Measurements from ENCODE around the gene CCDC24. TPM values are rescaled to one million over a fixed set of nuclear protein-coding genes. Genes with fewer than 3 reads are reported as not detected.
A peak's percentile ranks its signal among the peaks of the same experiment; 100 is the strongest.

Gene CCDC24
- total and polyA plus RNA-seq, 9 of the 15 experiments (the other 6 are each of a cell fraction or from before 2014, with no cell fraction given): 0.31 to 4.5 (median 1.5) TPM

- peak; percentile 6; the same call in 1 of the 2 replicates for TF ChIP-seq AFF4 (CRISPR knock-in tag; IDR thresholded peaks at IDR 0.05)
- TF ChIP-seq SLC30A9 (CRISPR knock-in tag; IDR thresholded peaks at IDR 0.05): no peak
- TF ChIP-seq HOXB6 (CRISPR knock-in tag; IDR thresholded peaks at IDR 0.05; ENCODE audit: borderline replicate concordance): no peak
- peak; percentile 67; the same call in 1 of the 2 replicates for TF ChIP-seq KLF16 (IDR thresholded peaks at IDR 0.05)
- no peak for TF ChIP-seq CREB3 (tag; conservative IDR thresholded peaks at IDR 0.05; ENCODE audit: low read depth)
- no peak for TF ChIP-seq DMBX1 (CRISPR knock-in tag; IDR thresholded peaks at IDR 0.05; ENCODE audit: borderline replicate concordance)
- TF ChIP-seq CHCHD3 (CRISPR knock-in tag; IDR thresholded peaks at IDR 0.05): no peak
- no peak for TF ChIP-seq NR0B1 (IDR thresholded peaks at IDR 0.05; ENCODE audit: partially characterized antibody)
- TF ChIP-seq CGGBP1 (CRISPR knock-in tag; IDR thresholded peaks at IDR 0.05): no peak
- no peak for TF ChIP-seq C11orf30 (IDR thresholded peaks at IDR 0.05; ENCODE audit: low read depth)
- TF ChIP-seq ZNF644 (tag; IDR thresholded peaks at IDR 0.05; ENCODE audit: low read depth): no peak
- TF ChIP-seq TAF1 (IDR thresholded peaks at IDR 0.05; ENCODE audit: control insufficient read depth, extremely low read depth, insufficient read depth, low read length, severe bottlenecking): peak; percentile 12
- TF ChIP-seq ZNF311 (CRISPR knock-in tag; IDR thresholded peaks at IDR 0.05): no peak
- TF ChIP-seq PHB (CRISPR knock-in tag; IDR thresholded peaks at IDR 0.05): no peak
- TF ChIP-seq ARID1B (IDR thresholded peaks at IDR 0.05): 0 out of 2 replicates have a peak, but pooled peaks have one; percentile 49
- TF ChIP-seq MAZ (CRISPR knock-in tag; conservative IDR thresholded peaks at IDR 0.05 in 1 of 2, IDR thresholded peaks at IDR 0.05 in 1 of 2): peak in 1 of 2 experiments; percentile 55; a peak in 2 of 4 replicates
- TF ChIP-seq ATF6 (CRISPR knock-in tag; IDR thresholded peaks at IDR 0.05): 0 out of 2 replicates have a peak, but pooled peaks have one; percentile 1
- TF ChIP-seq RB1 (IDR thresholded peaks at IDR 0.05; ENCODE audit: low read depth): peak; percentile 23; the same call in 1 of the 2 replicates
- no peak for TF ChIP-seq FUS (optimal IDR thresholded peaks at IDR 0.05; ENCODE audit: low read depth, low read length)
Observed at GRCh38 chr1:43975249-43975961, 16.0 kb upstream of the CCDC24 start (continued).
